SU-DHL-6 (cell line): Measurements from ENCODE around the gene FBN3.

Source experiments
- H2AFZ ChIP-seq: fragments of 200-600 bp; sonication (generic); 2 replicates; pipeline ENCODE4 v1.6.1; 2014; ENCODE audit warnings: low read depth, mild to moderate bottlenecking, moderate library complexity, mixed read lengths, antibody characterized with exemption, low read length; ENCODE audit not compliant: severe bottlenecking
- H3F3A ChIP-seq: fragments of 200-600 bp; shearing (Covaris generic); 2 replicates; pipeline ENCODE4 v1.6.0; 2016; ENCODE audit warnings: antibody characterized with exemption, mild to moderate bottlenecking; ENCODE audit not compliant: insufficient read depth
- H3K27ac ChIP-seq: fragments of 200-600 bp; sonication (generic); 2 replicates; pipeline ENCODE4 v1.5.1; 2016; ENCODE audit warnings: low read depth, mild to moderate bottlenecking, low read length, moderate library complexity, mixed read lengths
- H3K27me3 ChIP-seq: fragments of 200-600 bp; sonication (generic), shearing (Covaris generic); 2 replicates; pipeline ENCODE4 v1.6.0; 2014; ENCODE audit warnings: mild to moderate bottlenecking, low read length
- H3K36me3 ChIP-seq: fragments of 200-600 bp; sonication (generic); 2 replicates; pipeline ENCODE4 v1.6.1; 2014; ENCODE audit warnings: mild to moderate bottlenecking, low read length, mixed read lengths
- H3K4me2 ChIP-seq: fragments of 300-600, 200-600 bp; shearing (Covaris generic), sonication (generic); 2 replicates; pipeline ENCODE4 v1.6.0; 2014; ENCODE audit warnings: low read length, low read depth, mild to moderate bottlenecking; ENCODE audit not compliant: poor library complexity, severe bottlenecking
- H3K4me3 ChIP-seq: fragments of 200-600 bp; sonication (generic); 2 replicates; pipeline ENCODE4 v1.5.1; 2014; ENCODE audit warnings: antibody characterized with exemption, low read length, mild to moderate bottlenecking, mixed read lengths; ENCODE audit not compliant: insufficient read depth, poor library complexity, severe bottlenecking
- H3K79me2 ChIP-seq: fragments of 200-600 bp; sonication (generic); 2 replicates; pipeline ENCODE4 v1.6.1; 2014; ENCODE audit warnings: mild to moderate bottlenecking, low read length, moderate library complexity; ENCODE audit not compliant: insufficient read depth
- H3K9ac ChIP-seq: fragments of 200-600 bp; sonication (generic); 2 replicates; pipeline ENCODE4 v1.7.0; 2014; ENCODE audit warnings: mild to moderate bottlenecking, low read length
- H3K9me2 ChIP-seq: fragments of 200-600 bp; sonication (generic); replicated peaks from 2 replicates; pipeline ENCODE4 v1.6.1; 2014; ENCODE audit warnings: low read length; ENCODE audit not compliant: insufficient read depth
- H3K9me3 ChIP-seq: fragments of 200-600 bp; sonication (generic); 2 replicates; pipeline ENCODE4 v1.6.1; 2014; ENCODE audit warnings: low read length, mixed read lengths; ENCODE audit not compliant: insufficient read depth
- H4K20me1 ChIP-seq: fragments of 200-600 bp; sonication (generic); 2 replicates; pipeline ENCODE4 v1.6.1; 2014; ENCODE audit warnings: low read depth, mild to moderate bottlenecking, antibody characterized with exemption, low read length, moderate library complexity, mixed read lengths
- EZH2phosphoT487 ChIP-seq: fragments of 200-600 bp; sonication (generic), shearing (Covaris generic); conservative IDR thresholded peaks from 2 replicates; pipeline ENCODE4 v1.6.1; 2018; ENCODE audit warnings: mild to moderate bottlenecking, antibody characterized with exemption, low read length, moderate library complexity, mixed read lengths
- TF ChIP-seq, protein P1 (sequence below): fragments of 200-600 bp; sonication (generic); IDR thresholded peaks from one replicate; pipeline ENCODE4 v1.5.1; 2017; ENCODE audit warnings: antibody characterized with exemption, mild to moderate bottlenecking, low read length, moderate library complexity; ENCODE audit not compliant: insufficient read depth, poor library complexity, severe bottlenecking

Gene FBN3

DNA sequence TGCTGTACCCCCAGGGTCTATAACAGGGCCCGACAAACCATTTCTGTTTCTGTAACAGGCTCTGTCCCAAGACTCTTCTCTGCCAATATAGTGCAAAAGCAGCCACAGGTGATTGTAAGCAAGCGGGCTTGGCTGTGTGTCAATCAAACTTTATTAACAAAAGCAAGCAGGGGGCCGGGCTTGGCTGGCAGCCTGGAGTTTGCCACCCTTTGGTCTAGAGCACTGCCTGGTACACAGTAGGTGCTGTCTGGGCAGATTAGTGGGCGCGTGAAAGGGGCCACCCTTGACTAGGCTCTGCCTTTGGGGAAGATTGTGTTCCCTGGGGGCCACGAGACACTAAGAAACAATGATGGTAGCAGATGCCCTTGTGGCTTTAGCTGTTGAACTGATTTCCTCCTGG, 69.4 kb downstream of the FBN3 start:
- Histone ChIP-seq H2AFZ (no peak overlapping the region), H3K79me2 (no peaks in the 10 kb centered on the region), H3K36me3 (no peaks in the 10 kb centered on the region), H3K27me3 (no peaks in the 10 kb centered on the region), H3K9me3 (no peaks in the 10 kb centered on the region), H3K9me2 (no peaks in the 10 kb centered on the region), H3K27ac (no peak overlapping the region), H3K9ac (no peak overlapping the region), H3F3A (no peaks in the 10 kb centered on the region), H4K20me1 (no peaks in the 10 kb centered on the region), H3K4me3 (no peak overlapping the region), H3K4me2 (no peak overlapping the region)
- TF ChIP-seq, protein P1, sequence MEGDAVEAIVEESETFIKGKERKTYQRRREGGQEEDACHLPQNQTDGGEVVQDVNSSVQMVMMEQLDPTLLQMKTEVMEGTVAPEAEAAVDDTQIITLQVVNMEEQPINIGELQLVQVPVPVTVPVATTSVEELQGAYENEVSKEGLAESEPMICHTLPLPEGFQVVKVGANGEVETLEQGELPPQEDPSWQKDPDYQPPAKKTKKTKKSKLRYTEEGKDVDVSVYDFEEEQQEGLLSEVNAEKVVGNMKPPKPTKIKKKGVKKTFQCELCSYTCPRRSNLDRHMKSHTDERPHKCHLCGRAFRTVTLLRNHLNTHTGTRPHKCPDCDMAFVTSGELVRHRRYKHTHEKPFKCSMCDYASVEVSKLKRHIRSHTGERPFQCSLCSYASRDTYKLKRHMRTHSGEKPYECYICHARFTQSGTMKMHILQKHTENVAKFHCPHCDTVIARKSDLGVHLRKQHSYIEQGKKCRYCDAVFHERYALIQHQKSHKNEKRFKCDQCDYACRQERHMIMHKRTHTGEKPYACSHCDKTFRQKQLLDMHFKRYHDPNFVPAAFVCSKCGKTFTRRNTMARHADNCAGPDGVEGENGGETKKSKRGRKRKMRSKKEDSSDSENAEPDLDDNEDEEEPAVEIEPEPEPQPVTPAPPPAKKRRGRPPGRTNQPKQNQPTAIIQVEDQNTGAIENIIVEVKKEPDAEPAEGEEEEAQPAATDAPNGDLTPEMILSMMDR, result no peak

DNA sequence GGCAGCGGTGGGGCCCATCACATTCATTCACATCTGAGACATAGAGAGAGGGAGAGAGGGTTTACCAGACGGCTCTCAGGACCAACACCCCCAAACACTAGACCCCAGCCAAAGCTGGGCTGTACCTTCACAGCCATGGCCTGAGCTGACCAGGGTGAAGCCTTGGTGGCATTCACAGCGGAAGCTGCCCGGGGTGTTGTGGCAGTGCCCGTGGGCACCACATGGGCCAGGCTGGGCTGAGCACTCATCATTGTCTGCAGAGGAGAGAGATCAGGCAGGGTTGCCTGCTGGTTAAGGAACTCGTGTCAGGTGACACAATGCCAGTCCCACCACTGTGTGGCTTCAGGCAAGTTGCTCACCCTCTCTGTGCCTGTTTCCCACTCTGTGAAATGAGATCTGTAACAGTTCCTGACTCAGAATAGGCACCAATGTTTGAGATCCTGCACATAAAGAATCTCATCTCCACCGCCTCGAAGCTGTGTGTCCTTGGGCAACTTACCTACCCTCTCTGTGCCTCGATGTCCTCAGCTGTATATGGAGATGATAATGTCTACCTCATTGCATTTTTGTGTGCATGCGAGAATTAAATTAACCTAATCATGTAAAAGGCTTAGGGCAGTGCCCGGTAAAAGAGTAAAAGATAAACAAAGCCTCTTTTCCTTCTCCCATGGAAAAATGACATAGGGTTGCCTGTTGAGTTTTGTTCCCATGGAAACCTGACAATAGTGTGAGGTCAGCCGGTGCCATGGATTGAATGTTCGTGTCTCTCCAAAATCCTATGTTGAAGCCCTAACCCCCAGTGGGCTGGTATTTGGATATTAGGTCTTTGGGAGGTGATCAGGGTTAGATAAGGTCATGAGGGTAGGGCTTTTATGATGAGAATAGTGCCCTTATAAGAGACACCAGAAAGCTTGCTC, 74.0 kb downstream of the FBN3 start:
- Histone ChIP-seq H3K27ac (no peak overlapping the region), H3K4me2 (no peak overlapping the region)
- no peak for TF ChIP-seq EZH2phosphoT487

DNA sequence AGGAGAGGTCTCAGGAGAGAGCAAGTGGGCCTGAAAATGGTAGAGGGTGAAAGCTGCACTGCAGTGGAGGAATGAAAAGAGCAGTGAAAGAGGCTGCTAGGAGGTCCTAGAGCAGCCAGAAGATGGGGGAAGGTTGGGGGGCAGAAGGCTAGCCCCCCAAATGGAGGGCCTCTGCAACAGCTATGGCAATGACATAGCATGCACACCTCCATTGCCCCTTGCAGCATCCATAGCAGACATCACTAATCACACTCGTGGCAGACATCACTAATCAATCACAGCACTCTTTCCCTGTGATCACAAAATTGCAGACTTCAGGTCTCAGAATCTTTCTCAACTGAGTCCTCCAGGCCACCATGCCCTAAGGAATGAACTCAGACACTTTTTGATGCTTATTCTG, 74.9 kb downstream of the FBN3 start:
- H3F3A ChIP-seq, result no peaks in the 10 kb centered on the region
- H3K27me3 ChIP-seq, result no peaks in the 10 kb centered on the region

More for the DNA sequence above, 74.0 kb downstream of the FBN3 start:
- no peaks in the 10 kb centered on the region for H3F3A ChIP-seq
- H3K36me3 ChIP-seq, result no peaks in the 10 kb centered on the region
- no peak overlapping the region for H3K9ac ChIP-seq
- H3K9me2 ChIP-seq, result no peaks in the 10 kb centered on the region
- H3K27me3 ChIP-seq, result no peaks in the 10 kb centered on the region
- no peak overlapping the region for H2AFZ ChIP-seq
- H4K20me1 ChIP-seq, result no peaks in the 10 kb centered on the region
- H3K4me3 ChIP-seq, result no peak overlapping the region
- no peaks in the 10 kb centered on the region for H3K79me2 ChIP-seq
- no peaks in the 10 kb centered on the region for H3K9me3 ChIP-seq

More for the DNA sequence above, 74.9 kb downstream of the FBN3 start:
- Histone ChIP-seq H3K79me2 (no peaks in the 10 kb centered on the region), H3K9ac (no peak overlapping the region), H3K9me2 (no peaks in the 10 kb centered on the region), H3K9me3 (0 out of 2 replicates have a peak, but pooled peaks cover 1% of the 10 kb centered on the region), H3K36me3 (no peaks in the 10 kb centered on the region), H3K27ac (no peak overlapping the region), H4K20me1 (no peaks in the 10 kb centered on the region), H2AFZ (no peak overlapping the region), H3K4me3 (no peak overlapping the region), H3K4me2 (no peak overlapping the region)
- TF ChIP-seq EZH2phosphoT487, result no peak
- TF ChIP-seq, protein P1, result no peak
